Neutrophil (primary cell): ENCODE measurements around the gene ELAPOR1.
A peak's percentile ranks its signal among the peaks of the same experiment; 100 is the strongest.

ENCODE experiments used
- H3K27ac ChIP-seq: fragments of 200-600 bp; sonication (generic); 2 replicates; pipeline ENCODE4 v1.5.1; 2016; ENCODE audit warnings: mild to moderate bottlenecking, moderate library complexity
- H3K27me3 ChIP-seq: fragments of 200-600 bp; sonication (generic); 2 replicates; pipeline ENCODE4 v1.6.0; 2016; ENCODE audit warnings: mild to moderate bottlenecking
- H3K36me3 ChIP-seq: fragments of 200-600 bp; sonication (generic); 2 replicates; pipeline ENCODE4 v1.5.1; 2017
- H3K4me1 ChIP-seq, 2 experiments: fragments of 200-600 bp in 1 of 2; sonication (generic) in 1 of 2; 1 replicate in 1 of 2; 2 replicates in 1 of 2; pipeline versions ENCODE4 v1.5.1 to v1.6.1; 2013 to 2016; ENCODE audit warnings: low read depth in 1 of 2, low read length in 1 of 2, mild to moderate bottlenecking in 1 of 2, moderate library complexity in 1 of 2; ENCODE audit not compliant: control insufficient read depth in 1 of 2, insufficient read depth in 1 of 2
- H3K4me3 ChIP-seq, 2 experiments: fragments of 200-600 bp in 1 of 2; sonication (generic) in 1 of 2; 1 replicate in 1 of 2; 2 replicates in 1 of 2; pipeline ENCODE4 v1.5.1; 2013 to 2016; ENCODE audit warnings: low read depth in 1 of 2, low read length in 1 of 2, mild to moderate bottlenecking in 1 of 2, moderate library complexity in 1 of 2
- H3K9me3 ChIP-seq: fragments of 200-600 bp; sonication (generic); 2 replicates; pipeline ENCODE4 v1.5.1; 2016
- TF ChIP-seq, protein P1 (sequence below): fragments of 200-600 bp; sonication (generic); IDR thresholded peaks from 2 replicates; pipeline ENCODE4 v1.5.1; 2016; ENCODE audit warnings: antibody characterized with exemption

The ELAPOR1 gene

DNA sequence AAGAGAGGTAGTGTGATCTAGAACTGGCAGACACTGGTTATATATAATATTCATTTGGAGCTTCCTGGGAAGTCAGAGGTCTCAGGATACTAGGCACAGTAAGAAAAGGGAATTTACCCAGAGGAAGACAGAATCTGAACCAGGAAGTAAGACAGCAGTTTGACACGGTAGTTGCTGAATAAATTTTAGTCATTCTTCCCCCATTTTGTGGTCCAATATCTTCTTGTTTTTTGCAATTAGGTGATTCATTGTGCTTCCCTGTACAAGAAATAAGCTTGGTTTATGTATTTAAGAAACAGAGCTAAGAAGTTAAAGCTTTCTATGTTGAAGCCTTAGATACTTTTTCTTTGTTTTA is 22.1 kb upstream of the ELAPOR1 start:
- H3K4me3 ChIP-seq: peak overlapping the region; percentile 82 to 98
- H3K36me3 ChIP-seq: peaks cover 39% of the 10 kb centered on the region
- H3K27ac ChIP-seq: peak overlapping the region; percentile 94
- TF ChIP-seq, protein P1, sequence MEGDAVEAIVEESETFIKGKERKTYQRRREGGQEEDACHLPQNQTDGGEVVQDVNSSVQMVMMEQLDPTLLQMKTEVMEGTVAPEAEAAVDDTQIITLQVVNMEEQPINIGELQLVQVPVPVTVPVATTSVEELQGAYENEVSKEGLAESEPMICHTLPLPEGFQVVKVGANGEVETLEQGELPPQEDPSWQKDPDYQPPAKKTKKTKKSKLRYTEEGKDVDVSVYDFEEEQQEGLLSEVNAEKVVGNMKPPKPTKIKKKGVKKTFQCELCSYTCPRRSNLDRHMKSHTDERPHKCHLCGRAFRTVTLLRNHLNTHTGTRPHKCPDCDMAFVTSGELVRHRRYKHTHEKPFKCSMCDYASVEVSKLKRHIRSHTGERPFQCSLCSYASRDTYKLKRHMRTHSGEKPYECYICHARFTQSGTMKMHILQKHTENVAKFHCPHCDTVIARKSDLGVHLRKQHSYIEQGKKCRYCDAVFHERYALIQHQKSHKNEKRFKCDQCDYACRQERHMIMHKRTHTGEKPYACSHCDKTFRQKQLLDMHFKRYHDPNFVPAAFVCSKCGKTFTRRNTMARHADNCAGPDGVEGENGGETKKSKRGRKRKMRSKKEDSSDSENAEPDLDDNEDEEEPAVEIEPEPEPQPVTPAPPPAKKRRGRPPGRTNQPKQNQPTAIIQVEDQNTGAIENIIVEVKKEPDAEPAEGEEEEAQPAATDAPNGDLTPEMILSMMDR: no peak
- no peaks in the 10 kb centered on the region for H3K9me3 ChIP-seq
- peaks cover 42 to 57% of the 10 kb centered on the region in 2 experiments for H3K4me1 ChIP-seq
- H3K27me3 ChIP-seq: no peaks in the 10 kb centered on the region

DNA sequence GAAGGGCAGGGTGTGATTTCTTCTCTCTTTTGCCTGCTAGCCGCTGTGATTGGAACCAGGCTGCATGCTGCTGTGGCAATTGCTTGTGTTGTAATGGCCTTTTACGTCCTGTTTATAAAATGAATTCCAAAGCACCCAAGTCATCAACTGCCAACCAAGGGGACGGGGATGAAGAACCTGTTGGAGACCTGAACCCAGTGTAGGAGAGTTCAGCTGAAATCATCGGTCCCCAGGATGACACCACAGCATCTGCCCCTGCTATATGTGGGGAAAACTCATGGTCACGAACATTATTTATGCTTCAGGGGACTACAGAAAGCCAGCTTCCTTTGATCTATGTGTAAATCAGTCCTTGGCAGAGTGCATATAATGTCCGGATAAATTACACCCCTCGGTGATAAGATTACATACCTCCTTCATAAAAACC is 19.5 kb upstream of the ELAPOR1 start:
- peaks cover 39% of the 10 kb centered on the region for H3K36me3 ChIP-seq
- peaks cover 27 to 35% of the 10 kb centered on the region in 2 experiments for H3K4me1 ChIP-seq
- TF ChIP-seq, protein P1: no peak
- no peaks in the 10 kb centered on the region for H3K27me3 ChIP-seq
- no peaks in the 10 kb centered on the region for H3K9me3 ChIP-seq
- H3K4me3 ChIP-seq: no peak overlapping the region
- H3K27ac ChIP-seq: peak overlapping the region; percentile 49

DNA sequence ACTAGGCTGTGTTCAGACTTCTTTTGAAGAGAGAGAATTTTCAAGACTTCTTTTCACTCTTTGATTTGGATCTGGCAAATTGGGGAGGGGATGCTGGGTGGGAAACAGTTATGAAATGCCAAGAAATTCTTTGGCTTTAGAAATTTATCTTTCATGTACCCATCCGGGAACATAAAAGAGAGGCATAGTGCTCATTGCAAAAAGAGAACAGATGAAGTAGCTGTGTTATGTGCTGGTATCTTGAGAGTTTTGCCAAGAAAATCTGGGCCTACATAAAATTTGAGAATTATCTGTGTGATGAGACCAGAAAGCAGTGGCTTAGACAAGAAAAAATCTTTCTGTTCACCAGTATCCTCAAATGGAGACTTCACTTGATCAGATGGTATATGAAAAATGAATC is 19.0 kb upstream of the ELAPOR1 start:
- peaks cover 27 to 35% of the 10 kb centered on the region in 2 experiments for H3K4me1 ChIP-seq
- H3K9me3 ChIP-seq: no peaks in the 10 kb centered on the region
- H3K4me3 ChIP-seq: no peak overlapping the region
- H3K36me3 ChIP-seq: peaks cover 39% of the 10 kb centered on the region
- H3K27me3 ChIP-seq: no peaks in the 10 kb centered on the region
- H3K27ac ChIP-seq: peak overlapping the region; percentile 49
- TF ChIP-seq, protein P1: no peak

DNA sequence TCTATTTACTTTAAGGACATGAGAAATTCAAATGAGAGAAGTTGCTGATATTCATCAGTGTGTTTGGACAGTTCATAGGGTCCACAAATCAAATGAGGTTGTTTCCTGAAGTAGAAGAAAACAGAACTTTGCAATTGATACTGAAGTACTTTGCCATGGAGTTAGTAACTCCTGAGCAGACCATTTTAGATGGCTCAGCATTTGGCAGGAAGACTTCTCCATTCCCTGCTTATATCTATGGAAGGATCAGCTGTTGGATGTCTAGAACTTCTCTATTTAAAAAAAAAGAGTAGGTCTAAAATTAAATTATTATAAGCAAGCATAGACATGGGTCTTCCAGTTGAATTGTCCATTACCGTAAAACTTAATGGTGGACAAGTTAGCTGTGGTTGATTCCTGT is 18.3 kb upstream of the ELAPOR1 start:
- Histone ChIP-seq H3K4me1 (peaks cover 26 to 33% of the 10 kb centered on the region in 2 experiments), H3K9me3 (no peaks in the 10 kb centered on the region), H3K27me3 (no peaks in the 10 kb centered on the region), H3K36me3 (peaks cover 39% of the 10 kb centered on the region), H3K4me3 (no peak overlapping the region), H3K27ac (peak overlapping the region; percentile 13)
- TF ChIP-seq, protein P1: no peak

DNA sequence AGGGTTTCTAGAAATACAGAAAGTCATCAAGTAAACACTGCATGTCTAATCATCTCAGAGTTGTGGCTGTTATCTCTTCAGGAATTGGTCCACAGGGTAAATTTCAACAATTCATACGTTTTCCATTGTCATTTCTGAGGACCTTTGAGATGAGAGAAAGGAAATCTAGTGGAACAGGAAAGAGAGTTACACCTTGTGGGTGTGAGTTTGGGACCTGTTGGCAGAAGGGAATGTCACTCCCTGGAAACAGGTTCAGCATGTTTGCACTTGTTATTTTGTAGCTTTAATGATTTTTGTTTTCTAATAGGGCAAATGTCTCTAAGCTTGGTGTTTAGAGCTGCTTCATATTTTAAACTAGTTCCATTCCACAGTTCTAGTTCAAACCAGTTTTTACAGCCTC is 17.8 kb upstream of the ELAPOR1 start:
- no peaks in the 10 kb centered on the region for H3K9me3 ChIP-seq
- H3K27ac ChIP-seq: peak overlapping the region; percentile 13
- no peaks in the 10 kb centered on the region for H3K27me3 ChIP-seq
- TF ChIP-seq, protein P1: no peak
- peaks cover 26 to 36% of the 10 kb centered on the region in 2 experiments for H3K4me1 ChIP-seq
- H3K36me3 ChIP-seq: peaks cover 39% of the 10 kb centered on the region
- no peak overlapping the region for H3K4me3 ChIP-seq
